IMR-90 (cell line): Measurements from ENCODE around the gene PRODH.

Experiments used
- BHLHE40 ChIP-seq: fragments of 150-350 bp; IDR thresholded peaks from 2 replicates; pipeline ENCODE4 v1.6.1; 2016; ENCODE audit warnings: mild to moderate bottlenecking, low read depth, low read length
- CHD1 ChIP-seq: IDR thresholded peaks from 2 replicates; pipeline ENCODE4 v1.6.1; 2012; ENCODE audit warnings: low read depth, low read length, improper control_type of control experiment
- CTCF ChIP-seq: conservative IDR thresholded peaks from 2 replicates; pipeline ENCODE4 v1.5.1; 2012; ENCODE audit warnings: mild to moderate bottlenecking, low read depth, low read length, improper control_type of control experiment
- MAFK ChIP-seq: IDR thresholded peaks from 2 replicates; pipeline ENCODE4 v1.6.1; 2012; ENCODE audit warnings: low read depth, low read length, improper control_type of control experiment
- MXI1 ChIP-seq: IDR thresholded peaks from 2 replicates; pipeline ENCODE4 v1.6.1; 2012; ENCODE audit warnings: low read depth, mild to moderate bottlenecking, low read length, moderate library complexity, borderline replicate concordance
- POLR2A ChIP-seq: IDR thresholded peaks from 2 replicates; pipeline ENCODE4 v1.6.1; 2012; ENCODE audit warnings: mild to moderate bottlenecking, low read depth, low read length
- RAD21 ChIP-seq: IDR thresholded peaks from 2 replicates; pipeline ENCODE4 v1.6.1; 2012; ENCODE audit warnings: low read length, improper control_type of control experiment
- RFX5 ChIP-seq: IDR thresholded peaks from 2 replicates; pipeline ENCODE4 v1.8.0; 2012; ENCODE audit warnings: low read depth, mild to moderate bottlenecking, low read length, moderate library complexity
- SMC3 ChIP-seq: fragments of 150-350 bp; IDR thresholded peaks from 2 replicates; pipeline ENCODE4 v1.6.1; 2016; ENCODE audit warnings: low read depth, mild to moderate bottlenecking, antibody characterized with exemption, low read length, moderate library complexity

- TF ChIP-seq SMC3 = no peak
- TF ChIP-seq CTCF = no peak
- TF ChIP-seq RFX5 = no peak
- TF ChIP-seq BHLHE40 = no peak
- no peak for TF ChIP-seq POLR2A
- TF ChIP-seq CHD1 = no peak
- no peak for TF ChIP-seq RAD21
- TF ChIP-seq MAFK = no peak
- no peak for TF ChIP-seq MXI1
These were observed 8.5 kb downstream of the PRODH start for GRCh38 chr22:18927573-18927972.
